ENCODE data around the gene IGSF1. TPM values are rescaled to one million over a fixed set of nuclear protein-coding genes. Genes with fewer than 3 reads are reported as not detected.

IGSF1 gene, protein sequence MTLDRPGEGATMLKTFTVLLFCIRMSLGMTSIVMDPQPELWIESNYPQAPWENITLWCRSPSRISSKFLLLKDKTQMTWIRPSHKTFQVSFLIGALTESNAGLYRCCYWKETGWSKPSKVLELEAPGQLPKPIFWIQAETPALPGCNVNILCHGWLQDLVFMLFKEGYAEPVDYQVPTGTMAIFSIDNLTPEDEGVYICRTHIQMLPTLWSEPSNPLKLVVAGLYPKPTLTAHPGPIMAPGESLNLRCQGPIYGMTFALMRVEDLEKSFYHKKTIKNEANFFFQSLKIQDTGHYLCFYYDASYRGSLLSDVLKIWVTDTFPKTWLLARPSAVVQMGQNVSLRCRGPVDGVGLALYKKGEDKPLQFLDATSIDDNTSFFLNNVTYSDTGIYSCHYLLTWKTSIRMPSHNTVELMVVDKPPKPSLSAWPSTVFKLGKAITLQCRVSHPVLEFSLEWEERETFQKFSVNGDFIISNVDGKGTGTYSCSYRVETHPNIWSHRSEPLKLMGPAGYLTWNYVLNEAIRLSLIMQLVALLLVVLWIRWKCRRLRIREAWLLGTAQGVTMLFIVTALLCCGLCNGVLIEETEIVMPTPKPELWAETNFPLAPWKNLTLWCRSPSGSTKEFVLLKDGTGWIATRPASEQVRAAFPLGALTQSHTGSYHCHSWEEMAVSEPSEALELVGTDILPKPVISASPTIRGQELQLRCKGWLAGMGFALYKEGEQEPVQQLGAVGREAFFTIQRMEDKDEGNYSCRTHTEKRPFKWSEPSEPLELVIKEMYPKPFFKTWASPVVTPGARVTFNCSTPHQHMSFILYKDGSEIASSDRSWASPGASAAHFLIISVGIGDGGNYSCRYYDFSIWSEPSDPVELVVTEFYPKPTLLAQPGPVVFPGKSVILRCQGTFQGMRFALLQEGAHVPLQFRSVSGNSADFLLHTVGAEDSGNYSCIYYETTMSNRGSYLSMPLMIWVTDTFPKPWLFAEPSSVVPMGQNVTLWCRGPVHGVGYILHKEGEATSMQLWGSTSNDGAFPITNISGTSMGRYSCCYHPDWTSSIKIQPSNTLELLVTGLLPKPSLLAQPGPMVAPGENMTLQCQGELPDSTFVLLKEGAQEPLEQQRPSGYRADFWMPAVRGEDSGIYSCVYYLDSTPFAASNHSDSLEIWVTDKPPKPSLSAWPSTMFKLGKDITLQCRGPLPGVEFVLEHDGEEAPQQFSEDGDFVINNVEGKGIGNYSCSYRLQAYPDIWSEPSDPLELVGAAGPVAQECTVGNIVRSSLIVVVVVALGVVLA (N-terminal part only)
- 2.9 and 3.1 TPM in 2 replicates for total RNA-seq
- long read RNA-seq, partial matches to known transcripts, result 5 of 23 reads
- long read RNA-seq, other reads (novel, unspliced or antisense), result 18 of 23 reads

DNA sequence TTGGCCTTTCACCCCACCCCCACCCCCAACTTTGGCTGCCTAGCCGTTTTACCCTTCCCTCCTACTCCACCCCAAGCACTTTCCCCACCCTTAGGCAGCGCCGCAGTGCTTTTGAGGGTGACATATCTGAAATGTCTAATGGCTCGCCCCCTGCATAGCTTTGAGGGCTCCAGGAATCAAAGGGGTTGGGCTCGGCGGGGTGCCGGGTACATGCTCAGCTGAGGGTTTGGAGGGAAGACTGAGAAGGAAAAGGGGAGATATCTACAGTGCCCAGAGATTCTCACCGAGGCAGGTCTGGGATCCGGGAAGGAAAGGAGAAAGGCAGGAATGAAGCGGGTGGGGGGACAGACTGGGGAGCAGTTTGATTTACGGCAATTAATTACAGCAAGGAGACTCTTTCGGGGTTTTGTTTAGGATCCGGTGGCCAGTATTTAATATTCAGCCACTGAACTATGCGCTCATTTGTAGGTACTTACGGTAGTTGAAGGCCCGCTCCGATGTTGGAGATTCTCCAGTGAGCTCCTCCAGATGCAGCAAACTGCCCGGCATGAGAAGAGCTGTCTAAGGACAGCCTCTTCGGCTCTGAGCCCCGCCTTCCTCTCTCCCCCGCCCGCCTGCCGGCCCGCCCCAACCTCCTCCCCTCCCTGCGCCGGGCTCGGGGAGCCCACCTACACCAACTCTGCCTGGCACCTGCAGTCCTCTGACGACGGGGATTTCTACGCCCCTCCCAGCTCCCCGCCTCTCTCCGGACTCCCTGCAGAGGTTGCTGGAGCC is at the start of gene IGSF1:
IGSF1 (minus strand) TSS at position 569 of the 774 bp plus-strand sequence. CDS start 2,632 bp downstream, outside the sequence.
- Mint-ChIP-seq H3K4me3 (ENCODE audit: unreplicated experiment) (peak within 1 kb of the TSS; percentile 71), H3K27ac (ENCODE audit: unreplicated experiment) (no peak within 1 kb of the TSS), H3K9me3 (ENCODE audit: unreplicated experiment) (no peaks in the 10 kb centered on the region), H3K4me1 (ENCODE audit: unreplicated experiment) (peaks cover 11% of the 10 kb centered on the region), H3K36me3 (ENCODE audit: unreplicated experiment) (no peaks in the 10 kb centered on the region), H3K27me3 (ENCODE audit: unreplicated experiment) (peaks cover 2% of the 10 kb centered on the region)
- DNase-seq (ENCODE audit: extremely low spot score, unreplicated experiment), result no peak
- TF ChIP-seq, protein P1, sequence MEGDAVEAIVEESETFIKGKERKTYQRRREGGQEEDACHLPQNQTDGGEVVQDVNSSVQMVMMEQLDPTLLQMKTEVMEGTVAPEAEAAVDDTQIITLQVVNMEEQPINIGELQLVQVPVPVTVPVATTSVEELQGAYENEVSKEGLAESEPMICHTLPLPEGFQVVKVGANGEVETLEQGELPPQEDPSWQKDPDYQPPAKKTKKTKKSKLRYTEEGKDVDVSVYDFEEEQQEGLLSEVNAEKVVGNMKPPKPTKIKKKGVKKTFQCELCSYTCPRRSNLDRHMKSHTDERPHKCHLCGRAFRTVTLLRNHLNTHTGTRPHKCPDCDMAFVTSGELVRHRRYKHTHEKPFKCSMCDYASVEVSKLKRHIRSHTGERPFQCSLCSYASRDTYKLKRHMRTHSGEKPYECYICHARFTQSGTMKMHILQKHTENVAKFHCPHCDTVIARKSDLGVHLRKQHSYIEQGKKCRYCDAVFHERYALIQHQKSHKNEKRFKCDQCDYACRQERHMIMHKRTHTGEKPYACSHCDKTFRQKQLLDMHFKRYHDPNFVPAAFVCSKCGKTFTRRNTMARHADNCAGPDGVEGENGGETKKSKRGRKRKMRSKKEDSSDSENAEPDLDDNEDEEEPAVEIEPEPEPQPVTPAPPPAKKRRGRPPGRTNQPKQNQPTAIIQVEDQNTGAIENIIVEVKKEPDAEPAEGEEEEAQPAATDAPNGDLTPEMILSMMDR (IDR thresholded peaks at IDR 0.05), result no peak

DNA sequence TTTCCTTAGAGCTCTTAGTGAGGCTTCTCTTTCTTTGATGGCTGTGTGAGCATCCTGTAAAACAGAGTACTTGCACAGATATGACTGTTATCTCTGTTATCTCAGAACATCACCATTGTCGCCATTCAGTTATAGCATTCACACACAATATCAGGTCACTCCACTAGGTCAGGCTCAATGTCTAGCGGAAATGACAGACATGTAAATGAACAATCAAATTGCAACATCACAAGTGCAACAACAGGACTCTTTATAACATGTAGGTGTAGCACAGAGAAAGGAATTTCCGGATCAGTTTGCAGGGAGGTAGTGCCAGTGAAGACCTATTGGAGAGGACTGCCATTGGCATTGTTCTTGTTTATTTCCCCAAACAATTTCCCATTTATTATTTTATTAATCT is 43.2 kb upstream of the IGSF1 start:
- Mint-ChIP-seq H3K4me3 (ENCODE audit: unreplicated experiment) (no peak overlapping the region), H3K27ac (ENCODE audit: unreplicated experiment) (no peak overlapping the region), H3K4me1 (ENCODE audit: unreplicated experiment) (peaks cover 3% of the 10 kb centered on the region), H3K36me3 (ENCODE audit: unreplicated experiment) (peaks cover 7% of the 10 kb centered on the region), H3K27me3 (ENCODE audit: unreplicated experiment) (no peaks in the 10 kb centered on the region), H3K9me3 (ENCODE audit: unreplicated experiment) (peaks cover 3% of the 10 kb centered on the region)
- no peak for DNase-seq (ENCODE audit: extremely low spot score, unreplicated experiment)
- TF ChIP-seq, protein P1 (IDR thresholded peaks at IDR 0.05), result no peak

DNA sequence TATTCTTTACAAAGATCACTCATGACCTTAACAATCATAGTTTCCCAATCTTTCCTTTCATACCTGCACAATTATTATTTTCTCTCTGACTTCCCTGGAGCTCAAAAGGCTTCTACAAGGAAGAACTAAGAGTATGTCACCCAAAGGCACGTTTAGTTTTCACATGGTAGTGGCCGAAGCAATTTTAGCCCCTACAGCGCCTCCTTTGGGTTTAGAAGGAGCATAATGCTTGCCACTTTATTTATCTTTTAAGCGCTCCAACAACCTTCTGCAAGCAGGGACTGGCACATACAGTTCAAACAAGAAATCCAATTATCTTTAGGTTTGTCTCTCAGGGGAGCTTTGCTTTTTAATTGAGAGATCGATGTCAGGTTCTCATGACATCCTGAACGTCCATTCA is 42.0 kb upstream of the IGSF1 start:
- Mint-ChIP-seq H3K4me3 (ENCODE audit: unreplicated experiment) (no peak overlapping the region), H3K27me3 (ENCODE audit: unreplicated experiment) (no peaks in the 10 kb centered on the region), H3K36me3 (ENCODE audit: unreplicated experiment) (peaks cover 7% of the 10 kb centered on the region), H3K27ac (ENCODE audit: unreplicated experiment) (no peak overlapping the region), H3K4me1 (ENCODE audit: unreplicated experiment) (peaks cover 3% of the 10 kb centered on the region), H3K9me3 (ENCODE audit: unreplicated experiment) (peaks cover 8% of the 10 kb centered on the region)
- DNase-seq (ENCODE audit: extremely low spot score, unreplicated experiment), result no peak
- TF ChIP-seq, protein P1 (IDR thresholded peaks at IDR 0.05), result no peak

DNA sequence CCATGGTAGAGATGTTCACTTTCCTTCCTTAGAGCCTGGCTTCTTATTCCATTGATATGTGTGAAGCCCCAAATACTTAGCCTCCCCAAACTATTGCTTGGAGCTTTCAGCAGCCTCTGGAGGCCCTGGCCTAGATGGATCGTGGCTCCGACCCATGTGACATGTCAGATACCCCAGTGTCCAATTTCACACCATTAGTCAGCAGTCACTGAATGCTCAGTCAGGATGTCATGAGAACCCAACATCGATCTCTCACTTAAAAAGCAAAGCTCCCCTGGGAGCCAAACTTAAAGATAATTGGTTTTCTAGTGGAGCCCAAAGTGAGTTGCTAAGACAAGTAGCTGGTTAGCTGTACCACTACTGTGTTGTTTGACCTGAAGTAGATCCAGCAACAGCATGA is 41.6 kb upstream of the IGSF1 start:
- TF ChIP-seq, protein P1 (IDR thresholded peaks at IDR 0.05), result no peak
- Mint-ChIP-seq H3K4me3 (ENCODE audit: unreplicated experiment) (no peak overlapping the region), H3K36me3 (ENCODE audit: unreplicated experiment) (peaks cover 7% of the 10 kb centered on the region), H3K4me1 (ENCODE audit: unreplicated experiment) (peaks cover 3% of the 10 kb centered on the region), H3K9me3 (ENCODE audit: unreplicated experiment) (peaks cover 8% of the 10 kb centered on the region), H3K27ac (ENCODE audit: unreplicated experiment) (no peak overlapping the region), H3K27me3 (ENCODE audit: unreplicated experiment) (no peaks in the 10 kb centered on the region)
- DNase-seq (ENCODE audit: extremely low spot score, unreplicated experiment), result no peak

Measured in osteocyte (in vitro differentiated cells).